ENCODE measurements around the gene HEXD. TPM values are rescaled to one million over a fixed set of nuclear protein-coding genes. Genes with fewer than 3 reads are reported as not detected.

HEXD gene
- total and polyA plus RNA-seq, 5 donors from 2014 or later: 9.7 to 42.8 (median 12.0) TPM

DNA sequence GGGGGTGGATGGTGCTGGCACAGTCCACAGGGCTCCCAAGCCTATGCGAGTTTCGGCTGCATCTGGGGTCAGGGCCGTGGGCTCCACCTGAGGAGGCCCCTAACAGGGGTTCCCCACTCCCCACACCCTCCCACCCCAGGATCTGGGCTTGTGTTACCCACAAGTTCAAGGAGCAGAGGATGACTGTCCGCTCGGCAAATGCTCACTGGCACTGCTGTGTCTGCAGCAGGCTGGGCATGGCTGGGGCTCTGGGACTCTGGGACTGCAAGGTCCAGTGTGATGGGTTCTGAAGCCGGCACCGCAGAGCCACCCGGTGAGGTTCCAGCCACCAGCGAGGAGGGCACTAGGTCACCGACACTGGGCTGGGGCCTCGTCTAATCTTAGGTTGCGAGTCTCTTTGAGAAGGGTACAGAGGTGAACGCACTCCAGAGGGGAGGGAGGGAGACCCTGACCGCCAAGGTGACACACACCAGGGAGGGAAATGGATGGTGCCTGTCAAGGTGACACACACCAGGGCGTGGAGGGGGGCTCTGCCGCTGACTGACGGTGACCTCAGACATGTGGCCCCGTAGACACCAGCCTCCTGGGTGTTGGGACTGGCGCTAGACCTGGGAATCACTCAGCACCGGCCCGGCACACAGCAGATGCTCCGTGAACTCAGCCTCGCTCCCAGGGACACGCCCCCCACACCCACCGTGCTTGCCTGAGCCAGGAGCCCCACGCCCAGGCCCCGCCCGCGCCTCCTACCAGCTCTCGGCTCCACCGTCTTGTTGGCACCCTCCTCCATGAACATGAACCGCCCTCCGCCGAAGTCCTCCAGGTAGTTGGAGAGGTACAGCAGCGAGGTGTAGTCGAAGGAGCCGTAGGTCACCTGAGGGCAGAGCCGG, 20.5 kb upstream of the HEXD start:
- H3K27me3 ChIP-seq (ENCODE audit: control insufficient read depth, insufficient read depth, low read length): no peaks in the 10 kb centered on the region

DNA sequence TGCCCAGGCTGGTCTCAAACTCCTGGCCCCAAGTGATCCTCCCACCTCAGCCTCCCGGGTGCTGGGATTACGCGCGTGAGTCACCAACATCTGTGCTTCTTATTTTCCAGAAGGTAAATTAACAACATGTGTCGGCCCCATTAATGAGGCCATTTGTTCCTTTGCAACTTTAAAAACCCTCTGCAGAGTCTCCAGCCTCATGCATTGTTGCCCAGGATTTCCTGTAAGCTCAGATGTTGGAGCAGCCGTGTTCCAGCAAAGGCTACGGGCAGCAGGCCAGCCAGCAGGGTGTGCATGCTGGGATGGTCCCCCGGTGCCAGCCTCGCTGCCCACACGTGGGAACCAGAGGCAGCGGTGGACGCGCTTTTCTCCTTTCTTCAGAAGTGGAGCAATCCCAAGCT, 19.1 kb upstream of the HEXD start:
- Mint-ChIP-seq H3K4me3 (no peak overlapping the region), H3K27ac (no peak overlapping the region), H3K36me3 (peaks cover 15% of the 10 kb centered on the region), H3K27me3 (no peaks in the 10 kb centered on the region), H3K4me1 (peaks cover 7 to 19% (median 11%) of the 10 kb centered on the region in 4 donors), H3K9me3 (no peaks in the 10 kb centered on the region)
- ATAC-seq (ENCODE audit: low read depth in 2 of 2) (no peak), DNase-seq (no peak)
- Histone ChIP-seq H3K4me3 (ENCODE audit: low read depth, low read length) (no peak overlapping the region), H3K4me1 (ENCODE audit: control insufficient read depth, insufficient read depth, low read length, poor library complexity, severe bottlenecking) (peaks cover 10% of the 10 kb centered on the region), H3K27me3 (ENCODE audit: control insufficient read depth, insufficient read depth, low read length) (no peaks in the 10 kb centered on the region), H3K27ac (ENCODE audit: insufficient read depth, low read length, poor library complexity, severe bottlenecking) (no peak overlapping the region), H3K36me3 (ENCODE audit: control insufficient read depth, insufficient read depth, low read length) (no peaks in the 10 kb centered on the region), H3K9me3 (ENCODE audit: control insufficient read depth in 2 of 2, low read length in 2 of 2) (no peaks in the 10 kb centered on the region)

More for the DNA sequence above, 20.5 kb upstream of the HEXD start:
- Histone ChIP-seq H3K4me3 (ENCODE audit: low read depth, low read length) (no peak overlapping the region), H3K4me1 (ENCODE audit: control insufficient read depth, insufficient read depth, low read length, poor library complexity, severe bottlenecking) (peaks cover 10% of the 10 kb centered on the region), H3K9me3 (ENCODE audit: control insufficient read depth in 2 of 2, low read length in 2 of 2) (no peaks in the 10 kb centered on the region), H3K27ac (ENCODE audit: insufficient read depth, low read length, poor library complexity, severe bottlenecking) (no peak overlapping the region), H3K36me3 (ENCODE audit: control insufficient read depth, insufficient read depth, low read length) (peaks cover 4% of the 10 kb centered on the region)
- no peaks in the 10 kb centered on the region for H3K27me3 Mint-ChIP-seq
- H3K9me3 Mint-ChIP-seq: no peaks in the 10 kb centered on the region
- no peak for DNase-seq
- H3K27ac Mint-ChIP-seq: peak overlapping the region in 1 of 3 donors; percentile 20
- ATAC-seq (ENCODE audit: low read depth in 2 of 2): no peak
- peaks cover 13% of the 10 kb centered on the region for H3K36me3 Mint-ChIP-seq
- H3K4me1 Mint-ChIP-seq: peaks cover 7 to 17% (median 11%) of the 10 kb centered on the region in 4 donors
- H3K4me3 Mint-ChIP-seq: no peak overlapping the region

DNA sequence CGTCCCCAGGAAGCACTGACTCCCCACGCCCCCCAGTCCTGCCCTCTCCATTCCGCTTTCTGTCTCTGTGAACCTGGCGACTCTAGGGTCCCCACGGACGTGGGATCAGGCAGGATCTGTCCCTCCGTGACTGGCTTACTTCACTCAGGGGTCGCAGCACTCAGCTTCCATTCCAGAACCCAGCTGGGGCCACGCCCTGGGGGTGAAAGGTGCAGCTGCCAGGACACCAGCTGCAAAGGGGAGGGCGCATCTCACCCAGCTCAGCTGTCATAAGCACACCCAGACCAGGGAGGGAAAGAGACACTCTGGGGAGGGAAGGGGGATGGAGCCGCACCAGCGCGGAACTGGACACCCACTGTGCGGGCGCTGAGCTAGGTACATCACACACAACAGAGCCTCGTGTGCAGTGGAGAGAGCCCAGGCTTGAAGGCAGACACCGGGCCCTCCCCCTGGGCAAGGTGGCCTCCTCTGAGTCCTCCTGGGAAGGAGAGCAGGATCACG, 18.5 kb upstream of the HEXD start:
- Mint-ChIP-seq H3K4me3 (no peak overlapping the region), H3K27ac (no peak overlapping the region), H3K9me3 (no peaks in the 10 kb centered on the region), H3K36me3 (peaks cover 12% of the 10 kb centered on the region), H3K4me1 (peaks cover 7 to 19% (median 11%) of the 10 kb centered on the region in 4 donors), H3K27me3 (no peaks in the 10 kb centered on the region)
- no peaks in the 10 kb centered on the region for H3K36me3 ChIP-seq (ENCODE audit: control insufficient read depth, insufficient read depth, low read length)
- ATAC-seq (ENCODE audit: low read depth in 2 of 2) (no peak), DNase-seq (no peak)
- no peaks in the 10 kb centered on the region for H3K9me3 ChIP-seq (ENCODE audit: control insufficient read depth in 2 of 2, low read length in 2 of 2)
- no peak overlapping the region for H3K27ac ChIP-seq (ENCODE audit: insufficient read depth, low read length, poor library complexity, severe bottlenecking)
- H3K4me1 ChIP-seq (ENCODE audit: control insufficient read depth, insufficient read depth, low read length, poor library complexity, severe bottlenecking): peaks cover 10% of the 10 kb centered on the region
- no peak overlapping the region for H3K4me3 ChIP-seq (ENCODE audit: low read depth, low read length)
- no peaks in the 10 kb centered on the region for H3K27me3 ChIP-seq (ENCODE audit: control insufficient read depth, insufficient read depth, low read length)

DNA sequence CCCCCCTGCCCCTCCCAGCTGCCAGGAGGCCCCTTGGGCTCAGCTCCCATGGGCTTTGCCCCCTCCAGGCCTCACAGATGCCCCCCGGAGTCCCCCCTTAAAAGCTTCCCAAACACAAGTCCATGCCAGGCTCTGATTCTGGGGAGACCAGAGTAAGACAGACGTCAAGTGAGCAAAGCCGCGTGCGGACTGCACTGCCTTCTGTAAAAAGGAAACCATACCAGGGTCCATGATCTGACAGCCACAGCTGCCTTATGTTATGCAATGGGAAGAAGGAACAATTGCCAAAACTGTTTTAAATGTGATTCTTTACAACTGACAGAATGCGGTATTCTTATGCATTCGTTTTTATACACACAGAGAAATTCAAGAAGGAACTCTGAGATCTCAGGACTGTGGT, 17.9 kb upstream of the HEXD start:
- ATAC-seq (ENCODE audit: low read depth in 2 of 2) (no peak), DNase-seq (no peak)
- H3K27ac Mint-ChIP-seq: no peak overlapping the region
- Histone ChIP-seq H3K4me1 (ENCODE audit: control insufficient read depth, insufficient read depth, low read length, poor library complexity, severe bottlenecking) (peaks cover 10% of the 10 kb centered on the region), H3K27ac (ENCODE audit: insufficient read depth, low read length, poor library complexity, severe bottlenecking) (no peak overlapping the region), H3K27me3 (ENCODE audit: control insufficient read depth, insufficient read depth, low read length) (no peaks in the 10 kb centered on the region), H3K4me3 (ENCODE audit: low read depth, low read length) (no peak overlapping the region), H3K36me3 (ENCODE audit: control insufficient read depth, insufficient read depth, low read length) (no peaks in the 10 kb centered on the region), H3K9me3 (ENCODE audit: control insufficient read depth in 2 of 2, low read length in 2 of 2) (no peaks in the 10 kb centered on the region)
- H3K27me3 Mint-ChIP-seq: no peaks in the 10 kb centered on the region
- no peaks in the 10 kb centered on the region for H3K9me3 Mint-ChIP-seq
- peak overlapping the region in 1 of 4 donors; percentile 44 for H3K4me3 Mint-ChIP-seq
- H3K36me3 Mint-ChIP-seq: peaks cover 12% of the 10 kb centered on the region
- peaks cover 7 to 19% (median 11%) of the 10 kb centered on the region in 4 donors for H3K4me1 Mint-ChIP-seq

DNA sequence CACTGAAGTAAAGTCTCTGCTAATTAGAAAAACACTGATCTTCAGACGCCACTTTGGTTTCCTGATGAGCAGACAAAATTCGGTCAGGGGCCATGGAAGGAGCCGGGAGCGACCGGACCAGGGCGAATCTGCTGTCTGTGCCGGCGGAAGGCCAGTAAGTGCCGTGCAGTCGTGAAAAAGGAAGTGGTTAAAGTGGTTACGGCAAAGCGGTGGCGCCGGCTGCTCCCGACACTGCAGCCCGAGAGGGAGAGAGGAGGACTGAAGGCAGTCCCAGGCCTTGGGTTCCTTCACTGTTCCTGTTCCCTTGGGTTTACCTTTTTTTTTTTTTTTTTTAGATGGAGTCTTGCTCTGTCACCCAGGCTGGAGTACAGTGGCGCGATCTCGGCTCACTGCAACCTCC, 17.3 kb upstream of the HEXD start:
- peaks cover 7 to 19% (median 11%) of the 10 kb centered on the region in 4 donors for H3K4me1 Mint-ChIP-seq
- ATAC-seq (ENCODE audit: low read depth in 2 of 2) (peak; percentile 77 to 78), DNase-seq (peak; percentile 19 to 66 (median 45))
- H3K36me3 Mint-ChIP-seq: peaks cover 12% of the 10 kb centered on the region
- no peaks in the 10 kb centered on the region for H3K9me3 Mint-ChIP-seq
- H3K27ac Mint-ChIP-seq: peak overlapping the region; percentile 62 to 97 (median 70)
- Histone ChIP-seq H3K27me3 (ENCODE audit: control insufficient read depth, insufficient read depth, low read length) (no peaks in the 10 kb centered on the region), H3K4me3 (ENCODE audit: low read depth, low read length) (peak overlapping the region; percentile 55), H3K27ac (ENCODE audit: insufficient read depth, low read length, poor library complexity, severe bottlenecking) (no peak overlapping the region), H3K36me3 (ENCODE audit: control insufficient read depth, insufficient read depth, low read length) (no peaks in the 10 kb centered on the region), H3K4me1 (ENCODE audit: control insufficient read depth, insufficient read depth, low read length, poor library complexity, severe bottlenecking) (peaks cover 10% of the 10 kb centered on the region), H3K9me3 (ENCODE audit: control insufficient read depth in 2 of 2, low read length in 2 of 2) (no peaks in the 10 kb centered on the region)
- no peaks in the 10 kb centered on the region for H3K27me3 Mint-ChIP-seq
- peak overlapping the region; percentile 44 to 88 (median 80) for H3K4me3 Mint-ChIP-seq

DNA sequence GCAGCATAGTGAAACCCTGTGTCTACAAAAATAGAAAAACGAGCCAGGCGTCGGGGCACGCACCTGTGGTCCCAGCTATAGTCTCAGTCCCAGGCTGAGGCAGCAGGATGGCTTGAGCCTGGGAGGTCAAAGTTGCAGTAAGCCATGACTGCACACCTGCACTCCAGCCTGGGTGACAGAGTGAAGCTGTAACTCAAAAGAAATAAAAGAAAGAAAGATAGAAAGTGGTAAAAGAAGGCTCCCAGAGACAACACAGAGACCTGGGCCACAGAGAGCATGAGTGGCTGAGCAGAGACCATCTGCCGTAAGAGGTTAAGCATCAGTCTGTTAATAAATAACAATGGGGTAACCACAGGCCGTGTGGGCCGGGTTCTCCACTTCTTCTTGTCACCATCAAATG, 15.3 kb upstream of the HEXD start:
- Histone ChIP-seq H3K27me3 (ENCODE audit: control insufficient read depth, insufficient read depth, low read length) (no peaks in the 10 kb centered on the region), H3K36me3 (ENCODE audit: control insufficient read depth, insufficient read depth, low read length) (no peaks in the 10 kb centered on the region), H3K4me1 (ENCODE audit: control insufficient read depth, insufficient read depth, low read length, poor library complexity, severe bottlenecking) (peaks cover 10% of the 10 kb centered on the region), H3K4me3 (ENCODE audit: low read depth, low read length) (no peak overlapping the region), H3K27ac (ENCODE audit: insufficient read depth, low read length, poor library complexity, severe bottlenecking) (no peak overlapping the region), H3K9me3 (ENCODE audit: control insufficient read depth in 2 of 2, low read length in 2 of 2) (no peaks in the 10 kb centered on the region)
- Mint-ChIP-seq H3K36me3 (peaks cover 8% of the 10 kb centered on the region), H3K9me3 (no peaks in the 10 kb centered on the region), H3K4me1 (peaks cover 4 to 19% (median 10%) of the 10 kb centered on the region in 4 donors), H3K27me3 (no peaks in the 10 kb centered on the region), H3K27ac (no peak overlapping the region), H3K4me3 (no peak overlapping the region)
- ATAC-seq (ENCODE audit: low read depth in 2 of 2): no peak
- no peak for DNase-seq

DNA sequence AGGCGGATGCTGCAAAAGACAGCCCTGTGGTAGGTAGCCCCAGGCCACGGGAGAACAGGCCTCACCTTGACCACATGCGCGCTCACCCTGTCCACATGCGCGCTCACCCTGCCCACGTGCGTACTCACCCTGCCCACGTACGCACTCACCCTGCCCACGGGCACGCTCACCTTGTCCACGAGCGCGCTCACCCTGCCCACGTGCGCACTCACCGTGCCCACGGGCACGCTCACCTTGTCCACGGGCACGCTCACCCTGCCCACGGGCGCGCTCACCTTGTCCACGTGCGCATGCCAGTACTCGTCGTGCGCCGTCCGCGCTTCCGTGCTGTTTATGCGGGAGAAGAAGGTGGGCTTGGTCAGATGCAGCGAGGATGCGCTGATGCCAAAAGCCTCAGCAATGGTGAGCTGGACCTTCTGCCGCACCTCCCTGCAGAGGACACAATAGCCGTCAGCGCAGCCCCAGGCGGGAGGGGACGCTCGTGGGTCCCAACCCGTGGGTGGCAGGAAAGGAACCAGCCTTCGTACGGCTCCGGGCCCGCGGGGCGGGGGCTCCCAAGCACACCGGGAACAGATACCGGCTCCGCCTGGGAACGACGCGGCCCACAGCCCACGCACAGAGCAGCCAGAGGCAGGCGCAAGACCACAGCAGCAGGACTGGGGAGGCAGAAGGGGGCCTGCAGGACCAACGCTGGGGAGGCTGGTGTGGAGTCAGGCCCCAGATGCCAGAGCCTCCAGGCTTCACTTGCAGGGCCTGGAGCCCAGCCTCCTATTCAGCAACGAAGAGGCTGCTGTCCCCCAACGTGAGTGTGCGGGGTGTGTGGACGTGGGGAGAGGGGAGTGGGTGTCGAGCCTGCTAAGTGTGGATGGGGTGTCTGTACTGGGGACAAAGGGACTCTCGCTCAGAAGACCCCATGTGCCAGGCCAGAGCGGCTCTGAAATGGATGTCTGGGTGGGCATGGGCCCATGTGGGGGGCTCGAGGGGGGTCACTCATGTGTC, 14.2 kb upstream of the HEXD start:
- Mint-ChIP-seq H3K4me3 (no peak overlapping the region), H3K4me1 (peaks cover 5 to 19% (median 10%) of the 10 kb centered on the region in 4 donors), H3K9me3 (no peaks in the 10 kb centered on the region), H3K27me3 (no peaks in the 10 kb centered on the region), H3K36me3 (peaks cover 16% of the 10 kb centered on the region), H3K27ac (no peak overlapping the region)
- Histone ChIP-seq H3K4me3 (ENCODE audit: low read depth, low read length) (no peak overlapping the region), H3K9me3 (ENCODE audit: control insufficient read depth in 2 of 2, low read length in 2 of 2) (no peaks in the 10 kb centered on the region), H3K27ac (ENCODE audit: insufficient read depth, low read length, poor library complexity, severe bottlenecking) (no peak overlapping the region), H3K36me3 (ENCODE audit: control insufficient read depth, insufficient read depth, low read length) (peaks cover 5% of the 10 kb centered on the region), H3K27me3 (ENCODE audit: control insufficient read depth, insufficient read depth, low read length) (no peaks in the 10 kb centered on the region), H3K4me1 (ENCODE audit: control insufficient read depth, insufficient read depth, low read length, poor library complexity, severe bottlenecking) (peaks cover 10% of the 10 kb centered on the region)
- no peak for DNase-seq
- no peak for ATAC-seq (ENCODE audit: low read depth in 2 of 2)
